K562 (cell line): Measurements from ENCODE around the gene MICAL2. TPM values are rescaled to one million over a fixed set of nuclear protein-coding genes. Genes with fewer than 3 reads are reported as not detected.

Source experiments
- ADNP ChIP-seq: fragments of 200-800 bp; sonication (Bioruptor generic); IDR thresholded peaks from 2 replicates; pipeline ENCODE4 v1.6.1; 2016; ENCODE audit warnings: missing genetic modification characterization, missing compliant biosample characterization
- CCAR2 ChIP-seq: fragments of 200-400 bp; formaldehyde crosslinking; IDR thresholded peaks from 2 replicates; pipeline ENCODE4 v1.6.1; 2017; ENCODE audit warnings: mild to moderate bottlenecking, low read depth, low read length
- E2F3 ChIP-seq: fragments of 250-450 bp; sonication (Bioruptor Pico); IDR thresholded peaks from 2 replicates; pipeline ENCODE4 v1.4.0; 2020; ENCODE audit warnings: mild to moderate bottlenecking
- RBM15 ChIP-seq: fragments of 200-400 bp; formaldehyde crosslinking; IDR thresholded peaks from 2 replicates; pipeline ENCODE4 v1.6.1; 2018; ENCODE audit warnings: mild to moderate bottlenecking, low read length, moderate library complexity; ENCODE audit not compliant: insufficient read depth
- TAF7 ChIP-seq: fragments of 450-650 bp; IDR thresholded peaks from 2 replicates; pipeline ENCODE4 v1.6.1; 2016; ENCODE audit warnings: missing genetic modification characterization, missing compliant biosample characterization
- TFAM ChIP-seq: fragments of 250-450 bp; sonication (Bioruptor Pico); conservative IDR thresholded peaks from 2 replicates; pipeline ENCODE4 v1.5.0; 2021; ENCODE audit warnings: mild to moderate bottlenecking, moderate library complexity
- ZNF134 ChIP-seq: fragments of 250-450 bp; sonication (Bioruptor Pico); conservative IDR thresholded peaks from 2 replicates; pipeline ENCODE4 v1.4.0; 2020
- ZNF318 ChIP-seq, 2 experiments: fragments of 450-650 bp; IDR thresholded peaks; 2 replicates each; pipeline ENCODE4 v1.6.1; 2016; ENCODE audit warnings: mild to moderate bottlenecking in 2 of 2, borderline replicate concordance in 1 of 2, low read depth in 1 of 2, moderate library complexity in 1 of 2
- ZNF609 ChIP-seq: sonication (generic); formaldehyde crosslinking; IDR thresholded peaks from 2 replicates; pipeline ENCODE4 v1.8.1; 2023; ENCODE audit warnings: missing genetic modification reagents, mild to moderate bottlenecking, borderline replicate concordance
- polyA plus RNA-seq, 8 experiments: library from polyadenylated mRNA; depleted of rRNA in 4 of 8; stranded (reverse) in 5 of 8; unstranded in 3 of 8; fragments of >200 nt; fragmentation: Nextera tagmentation in 2 of 8; fragmentation: Illumina TruSeq in 1 of 8; extraction: Ambion mirVana in 2 of 8; extraction: Trizol in 1 of 8; gene quantifications; 2 replicates each; pipeline versions ENCODE4 v1.2.1 to v1.2.3, GENCODE V29; 2011 to 2014; ENCODE audit warnings: inconsistent platforms in 1 of 8, missing spikeins in 1 of 8
- total RNA-seq, 7 experiments: library from RNA; depleted of rRNA in 6 of 7; stranded (reverse); fragments of >200 nt in 6 of 7; fragmentation: Illumina TruSeq in 2 of 7; extraction: Trizol in 2 of 7; gene quantifications; 2 replicates each; pipeline versions ENCODE4 v1.2.1 to v1.2.3, GENCODE V29; 2011 to 2021; ENCODE audit warnings: low replicate concordance in 1 of 7
- TF ChIP-seq, protein P1 (sequence below): fragments of 250-450 bp; sonication (Bioruptor Pico); IDR thresholded peaks from 2 replicates; pipeline ENCODE4 v1.6.1; 2021; ENCODE audit warnings: mild to moderate bottlenecking
- TF ChIP-seq, protein P2 (sequence below), 2 experiments: fragments of 450-650 bp; conservative IDR thresholded peaks; 2 replicates each; pipeline ENCODE4 v1.6.1; 2017; ENCODE audit warnings: mild to moderate bottlenecking in 2 of 2, moderate library complexity in 2 of 2

The MICAL2 gene
- total and polyA plus RNA-seq, 9 of the 15 experiments (the other 6 are each of a cell fraction or from before 2014, with no cell fraction given): 4.7 to 64.2 (median 33.6) TPM

DNA sequence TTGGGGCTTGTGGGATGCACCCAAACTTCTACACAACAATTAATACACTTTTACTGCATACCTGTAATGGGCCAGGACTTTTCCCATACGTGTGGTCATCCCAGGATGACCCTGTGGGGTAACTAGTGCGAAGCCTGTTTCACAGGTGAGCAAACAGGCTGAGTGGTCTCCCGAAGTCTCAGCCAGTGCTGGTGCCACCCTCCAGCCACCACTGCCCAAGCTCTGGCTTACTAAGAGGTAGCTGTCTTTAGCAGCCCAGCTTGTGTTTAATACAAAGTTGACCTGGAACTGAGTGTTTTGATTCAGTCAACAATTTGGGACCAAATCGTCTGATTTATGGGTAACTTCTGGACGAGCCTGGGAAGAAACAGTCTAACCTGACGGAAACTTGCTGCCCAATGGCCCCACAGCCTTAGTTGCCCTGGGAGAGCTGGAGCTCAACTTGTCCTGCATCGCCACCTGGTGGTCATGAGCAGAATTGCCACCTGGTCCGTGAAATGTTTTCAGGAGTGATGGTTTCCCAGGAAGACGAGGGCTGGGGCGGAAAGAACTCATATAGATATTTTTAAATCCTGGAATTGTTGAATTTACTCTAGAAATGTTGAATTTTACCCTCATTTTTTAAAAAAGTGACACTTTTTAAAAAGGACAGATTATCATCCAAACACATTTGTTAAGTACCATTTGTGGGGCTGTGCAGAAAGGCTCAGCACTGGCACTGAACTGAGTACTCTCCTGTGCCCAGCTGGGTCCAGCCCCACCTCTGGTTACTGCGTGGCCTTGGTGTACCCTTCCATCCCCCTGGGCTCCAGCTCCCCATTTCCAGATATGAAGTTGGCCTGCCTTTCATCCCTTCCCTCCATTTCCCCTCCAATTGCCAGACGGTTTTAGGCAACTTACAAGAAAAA, 171.4 kb downstream of the MICAL2 start (continued):
- TF ChIP-seq ZNF318 (IDR thresholded peaks at IDR 0.05; ENCODE audit: borderline replicate concordance in 1 of 2, low read depth in 1 of 2) (no peak), ZNF134 (CRISPR knock-in tag) (no peak), TFAM (CRISPR knock-in tag) (no peak), E2F3 (no peak), CCAR2 (no peak), RBM15 (no peak), ZNF609 (CRISPR knock-in tag) (no peak), TAF7 (tag) (no peak), ADNP (tag) (no peak)
- TF ChIP-seq, protein P1, sequence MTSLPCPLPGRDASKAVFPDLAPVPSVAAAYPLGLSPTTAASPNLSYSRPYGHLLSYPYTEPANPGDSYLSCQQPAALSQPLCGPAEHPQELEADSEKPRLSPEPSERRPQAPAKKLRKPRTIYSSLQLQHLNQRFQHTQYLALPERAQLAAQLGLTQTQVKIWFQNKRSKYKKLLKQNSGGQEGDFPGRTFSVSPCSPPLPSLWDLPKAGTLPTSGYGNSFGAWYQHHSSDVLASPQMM (CRISPR knock-in tag): no peak
- TF ChIP-seq, protein P2, sequence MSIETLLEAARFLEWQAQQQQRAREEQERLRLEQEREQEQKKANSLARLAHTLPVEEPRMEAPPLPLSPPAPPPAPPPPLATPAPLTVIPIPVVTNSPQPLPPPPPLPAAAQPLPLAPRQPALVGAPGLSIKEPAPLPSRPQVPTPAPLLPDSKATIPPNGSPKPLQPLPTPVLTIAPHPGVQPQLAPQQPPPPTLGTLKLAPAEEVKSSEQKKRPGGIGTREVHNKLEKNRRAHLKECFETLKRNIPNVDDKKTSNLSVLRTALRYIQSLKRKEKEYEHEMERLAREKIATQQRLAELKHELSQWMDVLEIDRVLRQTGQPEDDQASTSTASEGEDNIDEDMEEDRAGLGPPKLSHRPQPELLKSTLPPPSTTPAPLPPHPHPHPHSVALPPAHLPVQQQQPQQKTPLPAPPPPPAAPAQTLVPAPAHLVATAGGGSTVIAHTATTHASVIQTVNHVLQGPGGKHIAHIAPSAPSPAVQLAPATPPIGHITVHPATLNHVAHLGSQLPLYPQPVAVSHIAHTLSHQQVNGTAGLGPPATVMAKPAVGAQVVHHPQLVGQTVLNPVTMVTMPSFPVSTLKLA (conservative IDR thresholded peaks at IDR 0.05): no peak
